Upper lobe of right lung (tissue), 1 donor: Measurements from ENCODE around the gene WDR7. TPM values are rescaled to one million over a fixed set of nuclear protein-coding genes. Genes with fewer than 3 reads are reported as not detected.

Experiments
- ATAC-seq: fragments of 200-7000 bp; cut with Tn5 transposase; one replicate; pipeline ENCODE4 v1.9.1; 2020; ENCODE audit warnings: mild to moderate bottlenecking, moderate library complexity
- DNase-seq: peaks from one replicate; pipeline ENCODE4 v3.0.0-alpha.2; 2020
- H3K27ac ChIP-seq: fragments of 200-600 bp; one replicate; pipeline ENCODE4 v1.8.0; 2022
- H3K27me3 ChIP-seq: fragments of 200-600 bp; one replicate; pipeline ENCODE4 v1.8.0; 2022; ENCODE audit warnings: mild to moderate bottlenecking
- H3K36me3 ChIP-seq: fragments of 200-600 bp; one replicate; pipeline ENCODE4 v1.8.0; 2022
- H3K4me1 ChIP-seq: fragments of 200-600 bp; one replicate; pipeline ENCODE4 v1.8.0; 2022
- H3K4me3 ChIP-seq: fragments of 200-600 bp; one replicate; pipeline ENCODE4 v1.8.0; 2022; ENCODE audit warnings: mild to moderate bottlenecking
- H3K9me3 ChIP-seq: fragments of 200-600 bp; one replicate; pipeline ENCODE4 v1.8.0; 2022
- CTCF ChIP-seq: fragments of 200-600 bp; IDR thresholded peaks from one replicate; pipeline ENCODE4 v1.8.0; 2022; ENCODE audit warnings: antibody characterized with exemption
- intact Hi-C: fragments of 100-400 bp; cut with DNase I; formaldehyde crosslinking; loops from one replicate; pipeline ENCODE4 v1.11.0; 2022
- total RNA-seq: library from RNA; stranded (reverse); fragmentation: NEBNext Ultra II Directional; extraction: Animal tissue kit (Norgen Biotek cat#: 25700); gene quantifications from one replicate; pipeline ENCODE4 v1.2.1, GENCODE V29; 2021
- donor health status: DM: no; HTN: yes; CAD: no; lungs with severe emphysema.

The WDR7 gene
- total RNA-seq, 1 donor from 2014 or later, result 30.7 TPM

- no peaks in the 10 kb centered on the region for H3K9me3 ChIP-seq
- TF ChIP-seq CTCF, result no peak
- no peaks in the 10 kb centered on the region for H3K27me3 ChIP-seq
- H3K27ac ChIP-seq, result no peak overlapping the region
- ATAC-seq (no peak), DNase-seq (no peak)
- intact Hi-C loops, result no loop called here
- no peaks in the 10 kb centered on the region for H3K4me1 ChIP-seq
- H3K36me3 ChIP-seq, result peaks cover 5% of the 10 kb centered on the region
- no peak overlapping the region for H3K4me3 ChIP-seq
These were observed 285.3 kb downstream of the WDR7 start for GRCh38 chr18:56936457-56936856.

GRCh38 chr18:56937874-56938430 is 286.8 kb downstream of the WDR7 start:
- no peak for TF ChIP-seq CTCF
- no peak for ATAC-seq
- no peak overlapping the region for H3K4me3 ChIP-seq
- intact Hi-C loops, result no loop called here
- no peak for DNase-seq
- no peak overlapping the region for H3K27ac ChIP-seq
- no peaks in the 10 kb centered on the region for H3K9me3 ChIP-seq
- H3K27me3 ChIP-seq, result no peaks in the 10 kb centered on the region
- H3K36me3 ChIP-seq, result peaks cover 5% of the 10 kb centered on the region
- H3K4me1 ChIP-seq, result no peaks in the 10 kb centered on the region

- H3K27ac ChIP-seq, result no peak overlapping the region
These were observed 294.3 kb downstream of the WDR7 start for GRCh38 chr18:56945171-56946083.

GRCh38 chr18:56947236-56947635 is 296.1 kb downstream of the WDR7 start:
- TF ChIP-seq CTCF, result no peak
- no peak for DNase-seq
- Histone ChIP-seq H3K27ac (no peak overlapping the region), H3K4me1 (no peaks in the 10 kb centered on the region), H3K36me3 (no peaks in the 10 kb centered on the region), H3K9me3 (no peaks in the 10 kb centered on the region), H3K4me3 (no peak overlapping the region), H3K27me3 (no peaks in the 10 kb centered on the region)
- intact Hi-C loops, result no loop called here
- no peak for ATAC-seq

More at GRCh38 chr18:56945171-56946083, 294.3 kb downstream of the WDR7 start:
- no peaks in the 10 kb centered on the region for H3K27me3 ChIP-seq
- no peaks in the 10 kb centered on the region for H3K36me3 ChIP-seq
- intact Hi-C loops, result no loop called here
- H3K9me3 ChIP-seq, result no peaks in the 10 kb centered on the region
- no peak overlapping the region for H3K4me3 ChIP-seq
- ATAC-seq, result no peak
- TF ChIP-seq CTCF, result no peak
- DNase-seq, result no peak
- no peaks in the 10 kb centered on the region for H3K4me1 ChIP-seq

- H3K4me1 ChIP-seq, result no peaks in the 10 kb centered on the region
- no peak for ATAC-seq
- TF ChIP-seq CTCF, result no peak
These were observed 300.9 kb downstream of the WDR7 start for GRCh38 chr18:56952026-56952425.

More at GRCh38 chr18:56952026-56952425, 300.9 kb downstream of the WDR7 start:
- intact Hi-C loops, result no loop called here
- DNase-seq, result no peak
- Histone ChIP-seq H3K36me3 (no peaks in the 10 kb centered on the region), H3K27me3 (no peaks in the 10 kb centered on the region), H3K9me3 (no peaks in the 10 kb centered on the region), H3K4me3 (no peak overlapping the region), H3K27ac (no peak overlapping the region)
